22Rv1 (cell line): ENCODE data around the gene SIGLEC12.
"Not testable (repeated sequence)": the region's sequence is repeated elsewhere in the genome, so short reads cannot be mapped to it uniquely, and the experiment has no call there.

Source experiments
- ZFX ChIP-seq: fragments of 450-650 bp; IDR thresholded peaks from 2 replicates; pipeline ENCODE4 v1.6.1; 2017; ENCODE audit warnings: antibody characterized with exemption, borderline replicate concordance
- TF ChIP-seq, protein P1 (sequence below): fragments of 450-650 bp; IDR thresholded peaks from 2 replicates; pipeline ENCODE4 v1.5.1; 2017; ENCODE audit warnings: mild to moderate bottlenecking

- TF ChIP-seq, protein P1, sequence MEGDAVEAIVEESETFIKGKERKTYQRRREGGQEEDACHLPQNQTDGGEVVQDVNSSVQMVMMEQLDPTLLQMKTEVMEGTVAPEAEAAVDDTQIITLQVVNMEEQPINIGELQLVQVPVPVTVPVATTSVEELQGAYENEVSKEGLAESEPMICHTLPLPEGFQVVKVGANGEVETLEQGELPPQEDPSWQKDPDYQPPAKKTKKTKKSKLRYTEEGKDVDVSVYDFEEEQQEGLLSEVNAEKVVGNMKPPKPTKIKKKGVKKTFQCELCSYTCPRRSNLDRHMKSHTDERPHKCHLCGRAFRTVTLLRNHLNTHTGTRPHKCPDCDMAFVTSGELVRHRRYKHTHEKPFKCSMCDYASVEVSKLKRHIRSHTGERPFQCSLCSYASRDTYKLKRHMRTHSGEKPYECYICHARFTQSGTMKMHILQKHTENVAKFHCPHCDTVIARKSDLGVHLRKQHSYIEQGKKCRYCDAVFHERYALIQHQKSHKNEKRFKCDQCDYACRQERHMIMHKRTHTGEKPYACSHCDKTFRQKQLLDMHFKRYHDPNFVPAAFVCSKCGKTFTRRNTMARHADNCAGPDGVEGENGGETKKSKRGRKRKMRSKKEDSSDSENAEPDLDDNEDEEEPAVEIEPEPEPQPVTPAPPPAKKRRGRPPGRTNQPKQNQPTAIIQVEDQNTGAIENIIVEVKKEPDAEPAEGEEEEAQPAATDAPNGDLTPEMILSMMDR = not testable (repeated sequence)
- TF ChIP-seq ZFX = not testable (repeated sequence)
These were observed 54.1 kb downstream of the SIGLEC12 start for GRCh38 chr19:51447510-51447909.
